ENCODE data around the gene ACAP1. TPM values are rescaled to one million over a fixed set of nuclear protein-coding genes. Genes with fewer than 3 reads are reported as not detected.

ACAP1 gene
- total and polyA plus RNA-seq, 12 donors = 2.1 to 54.7 (median 10.8) TPM

DNA sequence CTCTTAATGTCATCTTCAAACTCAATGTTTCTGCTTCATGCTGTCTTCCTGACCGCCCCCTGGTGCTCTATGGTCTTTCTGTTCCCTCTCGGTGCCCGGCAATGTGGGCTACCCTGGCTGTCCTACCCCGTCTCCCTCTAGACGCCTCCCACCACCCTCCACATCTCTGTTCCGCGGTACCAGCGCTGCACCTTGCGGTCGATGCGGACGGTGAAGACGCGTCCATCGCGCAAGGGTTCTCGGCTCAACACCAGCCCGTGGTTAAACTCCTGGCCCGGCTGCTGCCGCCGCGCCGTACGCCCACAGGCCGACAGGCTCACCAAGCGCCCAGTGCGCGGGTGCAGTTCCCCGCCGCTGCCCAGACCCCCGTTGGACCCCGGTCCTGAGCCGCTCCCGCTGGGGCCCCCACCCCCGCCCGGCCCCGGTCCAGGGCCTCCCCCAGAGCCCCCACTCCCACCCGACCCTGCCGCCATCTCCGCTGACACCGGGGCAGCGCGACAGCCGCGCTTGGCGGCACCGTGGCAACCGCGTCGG, 7.4 kb upstream of the ACAP1 start, which contains the start of gene NEURL4:
Gene NEURL4 (minus strand): TSS at position 496 of the 534 bp plus-strand sequence. CDS start 23 bp downstream, at position 473.
- WGBS, 4 donors = 0 to 1% (median 0%) methylated on average over 16 to 50 of the region's 50 CpGs
- intact Hi-C loops (cut with DNase I) = no loop called here
- H3K36me3 ChIP-seq (replicated peaks in 1 of 2) = peaks cover 0 to 21% of the 10 kb centered on the region in 2 donors
- DNase-seq = peak in 1 of 7 donors; percentile 51
- TF ChIP-seq POLR2A (IDR thresholded peaks at IDR 0.05) = no peak
- TF ChIP-seq CTCF (IDR thresholded peaks at IDR 0.05) = no peak
- no peaks in the 10 kb centered on the region for H3K9me3 ChIP-seq (replicated peaks in 1 of 3)
- H3K4me1 ChIP-seq (replicated peaks in 1 of 2) = peaks cover 4 to 17% of the 10 kb centered on the region in 2 donors
- peak within 1 kb of the TSS; percentile 76 to 94 (median 80) for H3K27ac ChIP-seq
- H3K4me3 ChIP-seq = peak within 1 kb of the TSS; percentile 43 to 88 (median 64)
- no peaks in the 10 kb centered on the region for H3K27me3 ChIP-seq

DNA sequence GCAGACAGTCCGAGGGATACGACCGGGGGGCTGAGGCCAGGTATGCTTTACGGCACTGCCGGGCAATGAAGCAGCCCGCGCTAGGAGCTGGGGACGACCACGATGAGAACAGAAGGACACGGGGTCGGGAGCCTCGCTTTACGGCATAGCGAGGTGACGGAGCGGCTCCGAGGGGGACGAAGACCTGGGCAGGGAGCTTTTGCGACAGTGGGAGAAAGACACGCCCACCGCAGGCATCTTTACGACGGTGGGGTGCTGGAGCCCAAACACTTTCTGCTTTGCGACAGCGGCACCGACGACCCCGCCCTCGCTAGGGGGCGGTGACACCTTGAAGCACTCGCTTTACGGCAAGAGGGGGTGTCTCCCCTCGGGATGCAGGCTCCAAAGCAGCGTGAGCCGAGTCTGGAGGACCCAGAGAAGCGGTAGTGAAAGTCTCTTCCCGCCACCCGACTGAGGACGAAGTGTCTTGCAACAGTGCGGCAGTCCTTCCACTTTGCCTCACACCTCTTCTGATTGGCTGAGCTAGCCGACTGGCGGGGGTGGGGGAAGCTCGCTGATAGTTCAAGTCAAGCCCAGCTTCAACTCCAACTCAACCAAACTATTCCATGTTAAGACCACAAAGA, 6.8 kb upstream of the ACAP1 start:
- intact Hi-C loops (cut with DNase I) = no loop called here
- Histone ChIP-seq H3K4me3 (peak overlapping the region; percentile 43 to 88 (median 64)), H3K9me3 (replicated peaks in 1 of 3) (no peaks in the 10 kb centered on the region), H3K36me3 (replicated peaks in 1 of 2) (peaks cover 0 to 15% of the 10 kb centered on the region in 2 donors), H3K4me1 (replicated peaks in 1 of 2) (peaks cover 4 to 17% of the 10 kb centered on the region in 2 donors), H3K27ac (peak overlapping the region; percentile 76 to 94 (median 80)), H3K27me3 (no peaks in the 10 kb centered on the region)
- 0 to 1% (median 0%) methylated on average over 11 to 43 of the region's 43 CpGs for WGBS, 4 donors
- peak; percentile 97 to 99 (median 99) for DNase-seq
- no peak for TF ChIP-seq CTCF (IDR thresholded peaks at IDR 0.05)
- TF ChIP-seq POLR2A (IDR thresholded peaks at IDR 0.05) = peak; percentile 61 to 80

DNA sequence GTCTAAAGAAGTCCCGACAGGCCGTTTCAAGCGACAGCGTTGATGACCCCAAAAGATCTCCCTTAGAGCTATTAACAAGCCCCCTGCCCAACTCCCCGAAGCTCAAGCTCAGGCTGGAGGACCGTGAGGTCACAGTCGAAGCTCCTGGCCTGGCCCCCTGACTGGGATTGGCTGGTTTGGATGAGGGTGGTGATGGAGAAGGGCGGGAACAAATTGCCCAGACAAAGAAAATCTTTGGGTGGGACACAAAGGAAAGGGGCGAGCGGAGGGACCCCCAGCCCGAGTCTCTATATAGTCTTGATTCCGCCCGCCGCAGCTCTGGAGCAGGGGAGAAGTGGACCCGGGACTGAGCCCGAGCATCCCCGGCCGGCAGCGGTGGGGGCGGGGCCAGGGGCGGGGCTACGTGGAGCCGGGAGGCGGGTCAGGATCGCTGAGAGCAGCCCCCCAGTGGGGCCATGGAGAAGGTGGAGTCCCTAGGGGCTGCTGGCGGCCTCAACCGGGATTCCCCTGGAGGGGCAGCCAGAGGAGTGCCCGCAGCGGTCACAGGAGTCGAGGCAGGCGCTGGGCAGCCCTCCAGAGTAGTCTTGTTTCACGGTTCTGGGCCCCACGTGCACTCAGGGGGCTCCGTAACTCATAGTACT, 6.2 kb upstream of the ACAP1 start:
- peak overlapping the region in 3 of 4 donors; percentile 43 to 65 (median 63) for H3K4me3 ChIP-seq
- DNase-seq = peak; percentile 71 to 87 (median 81)
- H3K4me1 ChIP-seq (replicated peaks in 1 of 2) = peaks cover 4 to 17% of the 10 kb centered on the region in 2 donors
- H3K27ac ChIP-seq = peak overlapping the region; percentile 76 to 94 (median 80)
- H3K36me3 ChIP-seq (replicated peaks in 1 of 2) = peaks cover 0 to 11% of the 10 kb centered on the region in 2 donors
- no peaks in the 10 kb centered on the region for H3K27me3 ChIP-seq
- no peaks in the 10 kb centered on the region for H3K9me3 ChIP-seq (replicated peaks in 1 of 3)
- 1% methylated on average over 13 to 34 of the region's 34 CpGs for WGBS, 4 donors
- TF ChIP-seq POLR2A (IDR thresholded peaks at IDR 0.05) (no peak), CTCF (IDR thresholded peaks at IDR 0.05) (no peak)
- intact Hi-C loops (cut with DNase I) = no loop called here

GRCh38 chr17:7330638-7331015, 5.7 kb upstream of the ACAP1 start:
- no peak for TF ChIP-seq POLR2A (IDR thresholded peaks at IDR 0.05)
- TF ChIP-seq CTCF (IDR thresholded peaks at IDR 0.05) = no peak
- Histone ChIP-seq H3K4me3 (peak overlapping the region in 2 of 4 donors; percentile 63 to 65), H3K27me3 (no peaks in the 10 kb centered on the region), H3K27ac (peak overlapping the region in 4 of 5 donors; percentile 76 to 94 (median 84)), H3K4me1 (replicated peaks in 1 of 2) (peaks cover 4 to 17% of the 10 kb centered on the region in 2 donors), H3K36me3 (replicated peaks in 1 of 2) (peaks cover 0 to 6% of the 10 kb centered on the region in 2 donors), H3K9me3 (replicated peaks in 1 of 3) (no peaks in the 10 kb centered on the region)
- intact Hi-C loops (cut with DNase I) = no loop called here
- no peak for DNase-seq
- WGBS, 4 donors = 59 to 86% (median 70%) methylated on average over 5 to 13 of the region's 13 CpGs
